Rectal smooth muscle tissue (tissue), 1 donor: ENCODE data around the gene USO1.
"Not testable (repeated sequence)": the region's sequence is repeated elsewhere in the genome, so short reads cannot be mapped to it uniquely, and the experiment has no call there.

Experiments used
- H3K27ac ChIP-seq: one replicate; pipeline ENCODE4 v1.7.0; 2013; ENCODE audit warnings: low read depth, low read length, inconsistent platforms
- H3K27me3 ChIP-seq: one replicate; pipeline ENCODE4 v1.7.0; 2013; ENCODE audit warnings: low read length; ENCODE audit not compliant: control insufficient read depth, insufficient read depth
- H3K36me3 ChIP-seq: one replicate; pipeline ENCODE4 v1.7.0; 2013; ENCODE audit warnings: low read length; ENCODE audit not compliant: control insufficient read depth, insufficient read depth
- H3K4me1 ChIP-seq: one replicate; pipeline ENCODE4 v1.7.0; 2013; ENCODE audit warnings: low read length; ENCODE audit not compliant: control insufficient read depth, insufficient read depth
- H3K4me3 ChIP-seq: one replicate; pipeline ENCODE4 v1.7.0; 2013; ENCODE audit warnings: low read length
- H3K9ac ChIP-seq: one replicate; pipeline ENCODE4 v1.7.0; 2013; ENCODE audit warnings: low read length

Gene USO1

GRCh38 chr4:75790024-75790423, 65.6 kb downstream of the USO1 start:
- Histone ChIP-seq H3K4me3 (no peak overlapping the region), H3K4me1 (no peaks in the 10 kb centered on the region), H3K27me3 (no peaks in the 10 kb centered on the region), H3K36me3 (no peaks in the 10 kb centered on the region), H3K9ac (no peak overlapping the region), H3K27ac (no peak overlapping the region)

- H3K36me3 ChIP-seq, result peaks cover 6% of the 10 kb centered on the region
- H3K9ac ChIP-seq, result no peak overlapping the region
- no peaks in the 10 kb centered on the region for H3K4me1 ChIP-seq
- no peak overlapping the region for H3K4me3 ChIP-seq
- no peak overlapping the region for H3K27ac ChIP-seq
- no peaks in the 10 kb centered on the region for H3K27me3 ChIP-seq
Measured at GRCh38 chr4:75800972-75801371, 76.6 kb downstream of the USO1 start.

GRCh38 chr4:75806035-75806434, 81.7 kb downstream of the USO1 start:
- H3K27ac ChIP-seq, H3K27me3 ChIP-seq, H3K4me1 ChIP-seq, H3K36me3 ChIP-seq, H3K4me3 ChIP-seq, H3K9ac ChIP-seq: not testable (repeated sequence)

- no peaks in the 10 kb centered on the region for H3K27me3 ChIP-seq
- H3K4me1 ChIP-seq, result no peaks in the 10 kb centered on the region
- peaks cover 5% of the 10 kb centered on the region for H3K36me3 ChIP-seq
- H3K4me3 ChIP-seq, result no peak overlapping the region
- no peak overlapping the region for H3K27ac ChIP-seq
- H3K9ac ChIP-seq, result no peak overlapping the region
Measured at GRCh38 chr4:75817901-75818300, 93.5 kb downstream of the USO1 start.

DNA sequence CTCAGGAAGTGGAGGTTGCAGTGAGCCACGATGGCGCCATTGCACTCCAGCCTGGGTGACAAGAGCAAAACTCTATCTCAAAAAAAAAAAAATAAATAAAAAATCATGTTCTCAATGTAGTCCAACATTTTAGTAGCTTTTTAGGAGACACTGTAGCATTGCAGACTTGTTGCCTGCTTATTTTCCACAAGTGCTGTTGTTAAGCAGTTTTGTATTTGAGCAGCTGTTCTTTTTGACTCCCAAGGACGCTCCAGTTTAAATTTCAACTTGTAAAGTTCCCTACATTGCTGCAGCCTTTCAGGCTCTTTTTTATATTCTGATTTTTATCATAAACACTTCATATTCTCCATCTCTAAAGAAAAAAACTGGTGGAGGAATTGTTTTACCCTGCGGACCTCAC, 94.7 kb downstream of the USO1 start:
- Histone ChIP-seq H3K4me1 (no peaks in the 10 kb centered on the region), H3K4me3 (no peak overlapping the region), H3K36me3 (peaks cover 5% of the 10 kb centered on the region), H3K9ac (no peak overlapping the region), H3K27me3 (no peaks in the 10 kb centered on the region), H3K27ac (no peak overlapping the region)

- no peaks in the 10 kb centered on the region for H3K4me1 ChIP-seq
- no peaks in the 10 kb centered on the region for H3K36me3 ChIP-seq
- H3K27ac ChIP-seq, result no peak overlapping the region
- H3K27me3 ChIP-seq, result no peaks in the 10 kb centered on the region
- H3K9ac ChIP-seq, result no peak overlapping the region
- H3K4me3 ChIP-seq, result no peak overlapping the region
Measured at GRCh38 chr4:75820197-75820596, 95.8 kb downstream of the USO1 start.

GRCh38 chr4:75820676-75821075, 96.3 kb downstream of the USO1 start:
- Histone ChIP-seq H3K9ac (no peak overlapping the region), H3K4me3 (no peak overlapping the region), H3K27me3 (no peaks in the 10 kb centered on the region), H3K36me3 (no peaks in the 10 kb centered on the region), H3K4me1 (no peaks in the 10 kb centered on the region), H3K27ac (no peak overlapping the region)

DNA sequence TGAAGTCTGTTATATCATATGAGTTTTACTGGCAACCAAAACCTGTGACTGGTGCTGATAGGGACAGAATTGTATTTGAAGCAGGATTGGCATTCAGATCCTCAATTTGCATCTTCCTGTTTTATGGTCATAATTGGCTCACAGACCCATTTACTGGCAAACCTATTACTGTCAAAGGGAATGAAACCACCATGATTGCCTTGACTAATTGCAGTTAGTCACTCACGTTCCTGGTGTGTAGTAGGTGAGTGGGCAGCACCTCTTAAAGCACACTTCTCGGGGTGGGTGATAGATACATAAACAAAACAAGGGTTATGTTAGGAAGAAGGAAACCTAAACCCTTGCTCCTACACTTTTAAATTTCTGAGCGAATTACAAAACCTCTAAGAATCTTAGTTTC, 96.8 kb downstream of the USO1 start:
- no peak overlapping the region for H3K27ac ChIP-seq

GRCh38 chr4:75821966-75822365, 97.6 kb downstream of the USO1 start:
- Histone ChIP-seq H3K27ac (no peak overlapping the region), H3K36me3 (no peaks in the 10 kb centered on the region), H3K9ac (no peak overlapping the region), H3K4me1 (no peaks in the 10 kb centered on the region), H3K27me3 (no peaks in the 10 kb centered on the region), H3K4me3 (no peak overlapping the region)

More for the DNA sequence above, 96.8 kb downstream of the USO1 start:
- no peaks in the 10 kb centered on the region for H3K36me3 ChIP-seq
- H3K27me3 ChIP-seq, result no peaks in the 10 kb centered on the region
- H3K9ac ChIP-seq, result no peak overlapping the region
- no peaks in the 10 kb centered on the region for H3K4me1 ChIP-seq
- H3K4me3 ChIP-seq, result no peak overlapping the region

- H3K27ac ChIP-seq, result no peak overlapping the region
- no peak overlapping the region for H3K4me3 ChIP-seq
- H3K9ac ChIP-seq, result no peak overlapping the region
- H3K36me3 ChIP-seq, result no peaks in the 10 kb centered on the region
- no peaks in the 10 kb centered on the region for H3K27me3 ChIP-seq
- no peaks in the 10 kb centered on the region for H3K4me1 ChIP-seq
Measured at GRCh38 chr4:75822416-75822815, 98.0 kb downstream of the USO1 start.

DNA sequence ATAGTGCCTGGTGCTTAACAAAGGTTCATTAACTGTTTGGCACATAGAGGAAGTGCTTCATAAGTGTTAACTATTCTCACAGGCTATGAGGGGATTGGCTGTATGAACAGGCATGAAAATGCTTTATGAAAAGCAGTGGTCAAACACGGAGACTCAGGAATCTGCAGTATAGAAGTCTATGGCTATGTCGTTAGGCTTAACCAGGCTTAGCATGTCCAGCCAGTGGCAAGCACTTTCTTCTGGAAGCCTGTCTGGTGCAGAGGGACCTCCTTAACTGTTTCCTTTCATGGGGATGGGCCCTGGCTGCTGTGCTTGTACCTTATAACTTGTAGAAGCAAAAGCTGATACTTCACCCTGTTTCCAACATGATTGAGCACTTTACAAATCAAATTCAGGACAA, 99.4 kb downstream of the USO1 start:
- no peak overlapping the region for H3K4me3 ChIP-seq
- no peaks in the 10 kb centered on the region for H3K36me3 ChIP-seq
- H3K9ac ChIP-seq, result no peak overlapping the region
- no peaks in the 10 kb centered on the region for H3K4me1 ChIP-seq
- no peak overlapping the region for H3K27ac ChIP-seq
- no peaks in the 10 kb centered on the region for H3K27me3 ChIP-seq

DNA sequence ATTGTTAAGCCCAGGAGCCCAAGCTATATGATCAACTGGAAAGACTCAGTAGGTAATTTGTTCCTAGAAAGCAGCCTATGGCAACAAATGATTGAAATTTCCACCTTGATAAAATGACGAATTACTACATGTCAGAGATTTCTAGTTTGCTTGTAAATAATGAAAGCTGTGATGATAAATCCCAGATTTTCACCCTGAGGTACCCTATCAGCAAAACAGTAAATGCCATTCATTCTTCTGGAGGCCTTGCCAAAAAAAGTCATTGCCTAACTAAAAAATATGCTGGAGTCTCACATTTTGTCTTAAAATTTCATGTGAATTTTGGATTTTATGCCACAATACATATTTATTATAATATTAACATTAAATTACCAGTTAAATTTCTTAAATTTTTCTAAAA, 106.5 kb downstream of the USO1 start:
- H3K4me1 ChIP-seq, result no peaks in the 10 kb centered on the region
- no peak overlapping the region for H3K4me3 ChIP-seq
- no peaks in the 10 kb centered on the region for H3K36me3 ChIP-seq
- no peak overlapping the region for H3K27ac ChIP-seq
- no peaks in the 10 kb centered on the region for H3K27me3 ChIP-seq
- H3K9ac ChIP-seq, result no peak overlapping the region

DNA sequence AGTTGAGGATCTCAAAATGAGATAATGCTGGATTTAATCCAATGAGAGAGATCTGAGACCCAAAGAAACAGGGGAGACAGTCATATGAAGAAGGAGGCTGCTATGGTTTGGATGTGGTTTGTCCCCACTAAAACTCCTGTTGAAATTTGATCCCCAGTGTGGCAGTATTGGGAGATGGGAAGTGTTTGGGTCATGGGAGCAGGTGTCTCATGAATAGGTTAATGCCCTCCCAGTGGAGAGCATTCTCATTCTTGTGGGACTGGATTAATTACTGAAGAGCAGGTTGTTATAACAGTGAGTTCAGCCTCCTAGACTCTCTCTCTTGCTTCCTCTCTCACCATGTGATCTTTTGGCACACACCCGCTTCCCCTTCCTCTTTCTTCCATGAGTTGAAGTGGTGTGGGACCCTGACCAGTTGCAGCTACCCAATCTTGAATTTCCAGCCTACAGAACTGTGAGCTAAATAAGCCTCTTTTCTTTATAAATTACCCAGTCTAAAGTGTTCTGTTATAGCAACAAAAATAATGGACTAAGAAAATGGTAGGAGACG, 107.6 kb downstream of the USO1 start:
- no peaks in the 10 kb centered on the region for H3K36me3 ChIP-seq
- H3K9ac ChIP-seq, result no peak overlapping the region
- H3K4me1 ChIP-seq, result no peaks in the 10 kb centered on the region
- no peak overlapping the region for H3K4me3 ChIP-seq
- H3K27ac ChIP-seq, result no peak overlapping the region
- no peaks in the 10 kb centered on the region for H3K27me3 ChIP-seq
